Karpas-422 (cell line): Measurements from ENCODE around the gene RYK. TPM values are rescaled to one million over a fixed set of nuclear protein-coding genes. Genes with fewer than 3 reads are reported as not detected.

Source experiments
- DNase-seq: peaks from one replicate; pipeline ENCODE4 v3.0.0-alpha.2; 2015
- H2AFZ ChIP-seq: fragments of 200-600 bp; sonication (generic); 2 replicates; pipeline ENCODE4 v1.6.1; 2014; ENCODE audit warnings: antibody characterized with exemption, low read length, mixed read lengths
- H3K27ac ChIP-seq: fragments of 200-600 bp; sonication (generic); 2 replicates; pipeline ENCODE4 v1.5.1; 2014; ENCODE audit warnings: mild to moderate bottlenecking, low read length, moderate library complexity
- H3K27me3 ChIP-seq: fragments of 200-600 bp; sonication (generic); 2 replicates; pipeline ENCODE4 v1.6.1; 2014; ENCODE audit warnings: low read length, mixed read lengths
- H3K36me3 ChIP-seq: fragments of 200-600 bp; sonication (generic); 2 replicates; pipeline ENCODE4 v1.6.1; 2014; ENCODE audit warnings: low read length, mixed read lengths; ENCODE audit not compliant: insufficient read depth
- H3K4me1 ChIP-seq: fragments of 200-600 bp; sonication (generic); 2 replicates; pipeline ENCODE4 v1.6.1; 2014; ENCODE audit warnings: mild to moderate bottlenecking, low read length, mixed read lengths
- H3K4me2 ChIP-seq: fragments of 200-600 bp; sonication (generic); 2 replicates; pipeline ENCODE4 v1.6.1; 2014; ENCODE audit warnings: low read length, low read depth, mild to moderate bottlenecking; ENCODE audit not compliant: poor library complexity, severe bottlenecking
- H3K4me3 ChIP-seq: fragments of 200-600 bp; sonication (generic); 2 replicates; pipeline ENCODE4 v1.5.1; 2014; ENCODE audit warnings: mild to moderate bottlenecking, antibody characterized with exemption, low read length, mixed read lengths
- H3K79me2 ChIP-seq: fragments of 200-600 bp; sonication (generic); 2 replicates; pipeline ENCODE4 v1.6.1; 2014; ENCODE audit warnings: mild to moderate bottlenecking, low read length, mixed read lengths
- H3K9ac ChIP-seq: fragments of 200-600 bp; sonication (generic); 2 replicates; pipeline ENCODE4 v1.6.0; 2014; ENCODE audit warnings: low read length
- H3K9me2 ChIP-seq: fragments of 200-600 bp; sonication (generic), shearing (Covaris generic); replicated peaks from 2 replicates; pipeline ENCODE4 v1.6.0; 2014; ENCODE audit warnings: mild to moderate bottlenecking, low read length, moderate library complexity; ENCODE audit not compliant: insufficient read depth
- H3K9me3 ChIP-seq: fragments of 300-700, 200-600 bp; sonication (generic); 2 replicates; pipeline ENCODE4 v1.6.1; 2014; ENCODE audit warnings: low read length, mixed read lengths
- H4K20me1 ChIP-seq: fragments of 200-600 bp; sonication (generic); 2 replicates; pipeline ENCODE4 v1.6.1; 2014; ENCODE audit warnings: mild to moderate bottlenecking, antibody characterized with exemption, low read length, low read depth; ENCODE audit not compliant: insufficient read depth
- total RNA-seq: library from RNA; depleted of rRNA; stranded (reverse); fragments of >200 nt; shearing (Covaris generic); gene quantifications from 2 replicates; pipeline ENCODE4 v1.2.3, GENCODE V29; 2014; ENCODE audit warnings: low replicate concordance

Gene RYK
- total RNA-seq, 1 experiment from 2014 or later: 14.8 TPM

GRCh38 chr3:134291319-134292254 lies 40.9 kb upstream of the RYK start:
- Histone ChIP-seq H3K9me3 (no peaks in the 10 kb centered on the region), H4K20me1 (no peaks in the 10 kb centered on the region), H3K79me2 (no peaks in the 10 kb centered on the region), H3K27me3 (no peaks in the 10 kb centered on the region), H3K4me2 (no peak overlapping the region), H3K9me2 (no peaks in the 10 kb centered on the region), H3K4me1 (no peaks in the 10 kb centered on the region), H3K36me3 (no peaks in the 10 kb centered on the region), H3K9ac (no peak overlapping the region), H3K4me3 (no peak overlapping the region), H3K27ac (no peak overlapping the region), H2AFZ (no peak overlapping the region)
- no peak for DNase-seq

GRCh38 chr3:134287512-134287911 lies 36.9 kb upstream of the RYK start:
- no peak overlapping the region for H3K4me2 ChIP-seq
- H3K4me3 ChIP-seq: no peak overlapping the region
- H3K27ac ChIP-seq: no peak overlapping the region
- no peaks in the 10 kb centered on the region for H3K9me2 ChIP-seq
- no peak overlapping the region for H3K9ac ChIP-seq
- no peaks in the 10 kb centered on the region for H3K36me3 ChIP-seq
- no peak overlapping the region for H2AFZ ChIP-seq
- H3K79me2 ChIP-seq: no peaks in the 10 kb centered on the region
- H3K9me3 ChIP-seq: no peaks in the 10 kb centered on the region
- no peaks in the 10 kb centered on the region for H3K4me1 ChIP-seq
- H3K27me3 ChIP-seq: no peaks in the 10 kb centered on the region
- no peak for DNase-seq
- H4K20me1 ChIP-seq: no peaks in the 10 kb centered on the region

DNA sequence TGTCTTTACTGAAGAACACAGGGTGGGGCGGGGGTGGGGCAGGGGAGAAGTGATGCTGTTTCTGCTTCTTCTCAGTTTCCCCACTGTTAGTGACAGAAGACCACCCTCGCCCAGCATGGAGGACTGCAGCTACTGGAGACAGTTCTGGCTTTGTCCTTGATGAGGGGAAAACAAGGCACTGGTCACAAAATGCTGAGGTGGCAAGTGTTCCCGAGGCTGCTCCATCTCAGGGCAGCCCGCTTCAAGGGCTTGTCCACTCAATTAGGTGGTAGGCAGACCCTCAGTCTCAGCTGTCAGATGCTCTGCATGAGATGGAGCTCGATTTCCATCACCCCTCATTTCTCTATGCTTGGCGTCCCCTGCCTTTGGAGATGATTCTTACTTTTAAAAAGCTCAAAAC lies 33.8 kb upstream of the RYK start:
- DNase-seq: no peak
- Histone ChIP-seq H3K79me2 (no peaks in the 10 kb centered on the region), H3K27ac (no peak overlapping the region), H3K27me3 (no peaks in the 10 kb centered on the region), H3K9me2 (no peaks in the 10 kb centered on the region), H3K36me3 (no peaks in the 10 kb centered on the region), H3K9me3 (no peaks in the 10 kb centered on the region), H3K4me3 (no peak overlapping the region), H3K9ac (no peak overlapping the region), H3K4me2 (no peak overlapping the region), H3K4me1 (no peaks in the 10 kb centered on the region), H4K20me1 (no peaks in the 10 kb centered on the region), H2AFZ (no peak overlapping the region)

- Histone ChIP-seq H3K36me3 (no peaks in the 10 kb centered on the region), H3K9ac (no peak overlapping the region), H3K79me2 (no peaks in the 10 kb centered on the region), H3K27ac (no peak overlapping the region), H3K4me1 (no peaks in the 10 kb centered on the region), H3K27me3 (no peaks in the 10 kb centered on the region), H2AFZ (no peak overlapping the region), H3K4me2 (no peak overlapping the region), H3K9me2 (no peaks in the 10 kb centered on the region), H4K20me1 (no peaks in the 10 kb centered on the region), H3K9me3 (no peaks in the 10 kb centered on the region), H3K4me3 (no peak overlapping the region)
- no peak for DNase-seq
Observed at GRCh38 chr3:134282659-134283047, 32.0 kb upstream of the RYK start.

GRCh38 chr3:134281912-134282658 lies 31.4 kb upstream of the RYK start:
- H3K9me3 ChIP-seq: no peaks in the 10 kb centered on the region
- no peaks in the 10 kb centered on the region for H3K27me3 ChIP-seq
- H3K9ac ChIP-seq: no peak overlapping the region
- no peak overlapping the region for H3K27ac ChIP-seq
- H3K4me1 ChIP-seq: no peaks in the 10 kb centered on the region
- H4K20me1 ChIP-seq: no peaks in the 10 kb centered on the region
- H3K4me2 ChIP-seq: no peak overlapping the region
- H2AFZ ChIP-seq: no peak overlapping the region
- no peaks in the 10 kb centered on the region for H3K79me2 ChIP-seq
- DNase-seq: no peak
- H3K36me3 ChIP-seq: no peaks in the 10 kb centered on the region
- no peaks in the 10 kb centered on the region for H3K9me2 ChIP-seq
- H3K4me3 ChIP-seq: no peak overlapping the region

DNA sequence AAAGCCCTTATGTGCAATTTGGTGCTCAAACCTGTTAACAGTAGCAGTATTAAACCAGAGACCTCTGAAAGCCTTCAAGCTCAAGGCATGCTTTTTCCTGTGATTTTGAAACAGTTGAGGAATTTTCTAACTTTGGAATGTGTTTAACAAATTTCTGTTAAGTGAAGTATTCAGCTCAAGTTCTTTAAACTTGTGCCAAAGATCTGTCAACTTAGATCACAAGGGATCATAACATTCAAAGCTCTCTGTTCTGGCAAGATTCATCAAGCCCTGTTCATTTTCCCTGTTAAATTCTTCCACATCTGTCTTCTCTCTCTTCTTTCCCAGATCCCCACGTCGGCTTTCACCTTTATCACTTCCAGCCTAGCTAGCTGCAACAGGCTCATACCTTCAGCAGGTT lies 28.8 kb upstream of the RYK start:
- Histone ChIP-seq H3K27ac (no peak overlapping the region), H3K9me3 (no peaks in the 10 kb centered on the region), H3K79me2 (no peaks in the 10 kb centered on the region), H2AFZ (no peak overlapping the region), H3K4me2 (no peak overlapping the region), H3K9me2 (no peaks in the 10 kb centered on the region), H4K20me1 (no peaks in the 10 kb centered on the region), H3K27me3 (no peaks in the 10 kb centered on the region), H3K4me1 (no peaks in the 10 kb centered on the region), H3K4me3 (no peak overlapping the region), H3K9ac (no peak overlapping the region), H3K36me3 (no peaks in the 10 kb centered on the region)
- DNase-seq: no peak

GRCh38 chr3:134277066-134277660 lies 26.5 kb upstream of the RYK start:
- no peak overlapping the region for H2AFZ ChIP-seq
- no peaks in the 10 kb centered on the region for H3K9me2 ChIP-seq
- no peak overlapping the region for H3K27ac ChIP-seq
- H3K4me2 ChIP-seq: no peak overlapping the region
- H3K36me3 ChIP-seq: no peaks in the 10 kb centered on the region
- no peaks in the 10 kb centered on the region for H3K4me1 ChIP-seq
- no peaks in the 10 kb centered on the region for H3K27me3 ChIP-seq
- no peaks in the 10 kb centered on the region for H4K20me1 ChIP-seq
- H3K9ac ChIP-seq: no peak overlapping the region
- no peak for DNase-seq
- H3K79me2 ChIP-seq: no peaks in the 10 kb centered on the region
- no peak overlapping the region for H3K4me3 ChIP-seq
- no peaks in the 10 kb centered on the region for H3K9me3 ChIP-seq

DNA sequence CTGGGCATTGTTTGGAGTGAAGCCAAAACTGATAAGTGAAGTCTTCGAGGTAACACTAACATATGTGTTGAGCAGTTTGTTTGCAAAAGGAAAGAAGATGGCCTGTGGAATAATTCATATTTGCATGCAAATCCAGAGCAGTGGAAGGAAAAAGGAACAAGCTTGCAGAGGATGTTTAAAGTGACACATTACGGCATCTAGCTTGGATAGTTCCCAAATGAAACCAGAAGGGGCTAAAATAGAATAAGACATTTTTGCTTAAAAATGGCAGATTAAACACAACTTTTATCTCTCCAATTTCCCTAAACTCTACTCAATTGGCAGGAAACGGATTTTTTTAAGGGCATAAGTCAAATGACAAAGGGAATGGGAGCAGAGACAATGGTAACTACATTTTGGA lies 25.4 kb upstream of the RYK start:
- no peaks in the 10 kb centered on the region for H3K9me3 ChIP-seq
- H3K4me3 ChIP-seq: no peak overlapping the region
- no peak overlapping the region for H3K4me2 ChIP-seq
- no peaks in the 10 kb centered on the region for H3K79me2 ChIP-seq
- no peak overlapping the region for H2AFZ ChIP-seq
- no peaks in the 10 kb centered on the region for H3K27me3 ChIP-seq
- no peak overlapping the region for H3K27ac ChIP-seq
- no peaks in the 10 kb centered on the region for H4K20me1 ChIP-seq
- no peaks in the 10 kb centered on the region for H3K36me3 ChIP-seq
- H3K9me2 ChIP-seq: no peaks in the 10 kb centered on the region
- H3K4me1 ChIP-seq: no peaks in the 10 kb centered on the region
- H3K9ac ChIP-seq: no peak overlapping the region
- DNase-seq: no peak
